GM19468 (cell line): ENCODE results near the gene DNMT3B.

Experiments used
- ATAC-seq: cut with Tn5 transposase; IDR thresholded peaks from one replicate; pipeline ENCODE4 v1.9.1; 2021; ENCODE audit warnings: mild to moderate bottlenecking, moderate library complexity, moderate number of reproducible peaks; ENCODE audit not compliant: unreplicated experiment; ENCODE audit errors: extremely low read depth

The DNMT3B gene

GRCh38 chr20:32848846-32849245, 86.7 kb downstream of the DNMT3B start:
- no peak for ATAC-seq

- no peak for ATAC-seq
Observed at GRCh38 chr20:32849577-32849976, 87.4 kb downstream of the DNMT3B start.

GRCh38 chr20:32855387-32855786, 93.2 kb downstream of the DNMT3B start:
- ATAC-seq: no peak

- no peak for ATAC-seq
Observed at GRCh38 chr20:32858189-32858588, 96.0 kb downstream of the DNMT3B start.
